ENCODE measurements around the gene TFB1M.

DNA sequence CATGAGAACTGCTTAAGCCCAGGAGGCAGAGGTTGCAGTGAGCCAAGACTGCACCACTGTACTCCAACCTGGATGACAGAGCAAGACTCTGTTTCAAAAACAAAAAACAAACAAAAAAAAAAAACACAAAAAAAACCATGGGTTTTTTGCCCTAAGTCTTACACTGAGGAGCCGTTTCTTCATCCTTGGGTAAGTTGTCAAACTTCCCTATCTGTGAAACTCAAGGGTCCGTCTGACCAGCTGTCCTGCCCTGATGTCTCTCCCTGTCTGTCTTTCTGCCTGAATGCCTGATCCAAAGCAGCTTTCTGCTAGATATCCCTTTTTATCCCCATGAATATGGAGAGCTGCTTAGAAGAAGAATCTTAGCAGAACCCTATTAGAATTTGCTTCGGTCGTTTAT, 91.8 kb downstream of the TFB1M start:
- TF ChIP-seq, protein P1, sequence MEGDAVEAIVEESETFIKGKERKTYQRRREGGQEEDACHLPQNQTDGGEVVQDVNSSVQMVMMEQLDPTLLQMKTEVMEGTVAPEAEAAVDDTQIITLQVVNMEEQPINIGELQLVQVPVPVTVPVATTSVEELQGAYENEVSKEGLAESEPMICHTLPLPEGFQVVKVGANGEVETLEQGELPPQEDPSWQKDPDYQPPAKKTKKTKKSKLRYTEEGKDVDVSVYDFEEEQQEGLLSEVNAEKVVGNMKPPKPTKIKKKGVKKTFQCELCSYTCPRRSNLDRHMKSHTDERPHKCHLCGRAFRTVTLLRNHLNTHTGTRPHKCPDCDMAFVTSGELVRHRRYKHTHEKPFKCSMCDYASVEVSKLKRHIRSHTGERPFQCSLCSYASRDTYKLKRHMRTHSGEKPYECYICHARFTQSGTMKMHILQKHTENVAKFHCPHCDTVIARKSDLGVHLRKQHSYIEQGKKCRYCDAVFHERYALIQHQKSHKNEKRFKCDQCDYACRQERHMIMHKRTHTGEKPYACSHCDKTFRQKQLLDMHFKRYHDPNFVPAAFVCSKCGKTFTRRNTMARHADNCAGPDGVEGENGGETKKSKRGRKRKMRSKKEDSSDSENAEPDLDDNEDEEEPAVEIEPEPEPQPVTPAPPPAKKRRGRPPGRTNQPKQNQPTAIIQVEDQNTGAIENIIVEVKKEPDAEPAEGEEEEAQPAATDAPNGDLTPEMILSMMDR (IDR thresholded peaks at IDR 0.05; ENCODE audit: low read length), result no peak
- TF ChIP-seq EZH2phosphoT487 (IDR thresholded peaks at IDR 0.05; ENCODE audit: low read length) (no peak), EZH2 (optimal IDR thresholded peaks at IDR 0.05; ENCODE audit: low read depth, low read length) (no peak)

Data from MM.1S (cell line).